ENCODE data around the gene HMGXB4.

DNA sequence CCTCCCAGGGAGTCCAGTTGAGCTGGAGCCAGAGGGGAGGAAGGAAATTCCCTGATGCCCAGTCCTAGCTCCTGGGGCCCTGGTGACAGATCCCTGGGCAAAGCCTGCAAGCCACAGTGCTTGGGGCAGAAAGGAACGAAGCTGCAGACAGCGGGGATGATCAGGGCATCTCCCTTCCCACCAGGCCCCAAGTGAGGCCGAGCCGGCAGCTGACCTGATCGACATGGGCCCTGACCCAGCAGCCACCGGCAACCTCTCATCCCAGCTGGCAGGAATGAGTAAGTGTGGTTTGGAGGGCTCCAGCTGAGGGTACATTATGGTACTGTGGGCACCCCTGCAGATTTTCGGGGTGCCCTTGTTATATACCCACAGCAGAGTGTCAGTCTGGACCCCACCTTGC lies 75.9 kb downstream of the HMGXB4 start:
- TF ChIP-seq, protein P1, sequence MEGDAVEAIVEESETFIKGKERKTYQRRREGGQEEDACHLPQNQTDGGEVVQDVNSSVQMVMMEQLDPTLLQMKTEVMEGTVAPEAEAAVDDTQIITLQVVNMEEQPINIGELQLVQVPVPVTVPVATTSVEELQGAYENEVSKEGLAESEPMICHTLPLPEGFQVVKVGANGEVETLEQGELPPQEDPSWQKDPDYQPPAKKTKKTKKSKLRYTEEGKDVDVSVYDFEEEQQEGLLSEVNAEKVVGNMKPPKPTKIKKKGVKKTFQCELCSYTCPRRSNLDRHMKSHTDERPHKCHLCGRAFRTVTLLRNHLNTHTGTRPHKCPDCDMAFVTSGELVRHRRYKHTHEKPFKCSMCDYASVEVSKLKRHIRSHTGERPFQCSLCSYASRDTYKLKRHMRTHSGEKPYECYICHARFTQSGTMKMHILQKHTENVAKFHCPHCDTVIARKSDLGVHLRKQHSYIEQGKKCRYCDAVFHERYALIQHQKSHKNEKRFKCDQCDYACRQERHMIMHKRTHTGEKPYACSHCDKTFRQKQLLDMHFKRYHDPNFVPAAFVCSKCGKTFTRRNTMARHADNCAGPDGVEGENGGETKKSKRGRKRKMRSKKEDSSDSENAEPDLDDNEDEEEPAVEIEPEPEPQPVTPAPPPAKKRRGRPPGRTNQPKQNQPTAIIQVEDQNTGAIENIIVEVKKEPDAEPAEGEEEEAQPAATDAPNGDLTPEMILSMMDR (IDR thresholded peaks at IDR 0.05; ENCODE audit: borderline replicate concordance, extremely low read depth, low read length, poor library complexity, severe bottlenecking), result no peak
- TF ChIP-seq EZH2 (IDR thresholded peaks at IDR 0.05; ENCODE audit: borderline replicate concordance, low read depth, low read length, severe bottlenecking), result no peak

All from DND-41 (cell line).